Parathyroid adenoma (tissue), 2 donors: ENCODE results near the gene BLOC1S2.

Experiments
- H2AFZ ChIP-seq: fragments of 300-600 bp; sonication (generic); one replicate; pipeline ENCODE4 v1.7.0; 2017; ENCODE audit warnings: antibody characterized with exemption, mild to moderate bottlenecking
- H3K27ac ChIP-seq: fragments of 300-600 bp; sonication (generic); one replicate; pipeline ENCODE4 v1.7.0; 2017
- H3K27me3 ChIP-seq: fragments of 300-600 bp; sonication (generic); one replicate; pipeline ENCODE4 v1.7.0; 2017; ENCODE audit warnings: low read length; ENCODE audit not compliant: control insufficient read depth, insufficient read depth
- H3K36me3 ChIP-seq: fragments of 300-600 bp; sonication (generic); one replicate; pipeline ENCODE4 v1.7.0; 2017; ENCODE audit warnings: low read length; ENCODE audit not compliant: control insufficient read depth, insufficient read depth
- H3K4me1 ChIP-seq: fragments of 300-600 bp; sonication (generic); one replicate; pipeline ENCODE4 v1.7.0; 2017; ENCODE audit warnings: control low read depth
- H3K4me2 ChIP-seq: fragments of 300-600 bp; sonication (generic); one replicate; pipeline ENCODE4 v1.7.0; 2017; ENCODE audit warnings: low read length
- H3K4me3 ChIP-seq: fragments of 300-600 bp; sonication (generic); one replicate; pipeline ENCODE4 v1.7.0; 2017; ENCODE audit warnings: low read depth, low read length
- H3K79me2 ChIP-seq: fragments of 300-600 bp; sonication (generic); one replicate; pipeline ENCODE4 v1.7.0; 2017; ENCODE audit warnings: control low read depth
- H3K9ac ChIP-seq: fragments of 300-600 bp; sonication (generic); one replicate; pipeline ENCODE4 v1.7.0; 2017; ENCODE audit warnings: mild to moderate bottlenecking
- H3K9me3 ChIP-seq: fragments of 300-600 bp; sonication (generic); one replicate; pipeline ENCODE4 v1.7.0; 2017; ENCODE audit warnings: low read length; ENCODE audit not compliant: control insufficient read depth
- CTCF ChIP-seq: fragments of 300-600 bp; sonication (generic); IDR thresholded peaks from one replicate; pipeline ENCODE4 v1.7.0; 2017; ENCODE audit warnings: antibody characterized with exemption, mild to moderate bottlenecking
- donor health status: primary hyperparathyroidism.

The BLOC1S2 gene

GRCh38 chr10:100265821-100266485, 20.5 kb downstream of the BLOC1S2 start:
- no peak overlapping the region for H3K4me3 ChIP-seq
- no peak overlapping the region for H3K27ac ChIP-seq
- H3K27me3 ChIP-seq = no peaks in the 10 kb centered on the region
- H3K9me3 ChIP-seq = no peaks in the 10 kb centered on the region
- H2AFZ ChIP-seq = no peak overlapping the region
- H3K9ac ChIP-seq = no peak overlapping the region
- TF ChIP-seq CTCF = no peak
- H3K4me2 ChIP-seq = no peak overlapping the region
- H3K36me3 ChIP-seq = no peaks in the 10 kb centered on the region
- H3K79me2 ChIP-seq = peaks cover 23% of the 10 kb centered on the region
- H3K4me1 ChIP-seq = no peaks in the 10 kb centered on the region

GRCh38 chr10:100254191-100254590, 32.3 kb downstream of the BLOC1S2 start:
- H3K27me3 ChIP-seq = no peaks in the 10 kb centered on the region
- no peak overlapping the region for H3K27ac ChIP-seq
- no peak for TF ChIP-seq CTCF
- H3K4me1 ChIP-seq = no peaks in the 10 kb centered on the region
- H3K9me3 ChIP-seq = no peaks in the 10 kb centered on the region
- H3K36me3 ChIP-seq = no peaks in the 10 kb centered on the region
- H3K4me2 ChIP-seq = no peak overlapping the region
- no peak overlapping the region for H2AFZ ChIP-seq
- H3K4me3 ChIP-seq = no peak overlapping the region
- H3K79me2 ChIP-seq = peaks cover 2% of the 10 kb centered on the region
- H3K9ac ChIP-seq = no peak overlapping the region

- Histone ChIP-seq H3K27me3 (no peaks in the 10 kb centered on the region), H3K4me2 (no peak overlapping the region), H3K36me3 (no peaks in the 10 kb centered on the region), H3K27ac (no peak overlapping the region), H3K79me2 (peaks cover 2% of the 10 kb centered on the region), H3K9ac (no peak overlapping the region), H3K4me3 (no peak overlapping the region), H2AFZ (no peak overlapping the region), H3K4me1 (no peaks in the 10 kb centered on the region), H3K9me3 (no peaks in the 10 kb centered on the region)
- no peak for TF ChIP-seq CTCF
These were observed 33.4 kb downstream of the BLOC1S2 start for GRCh38 chr10:100253041-100253440.

- Histone ChIP-seq H3K9me3 (no peaks in the 10 kb centered on the region), H3K4me2 (no peak overlapping the region), H2AFZ (no peak overlapping the region), H3K27me3 (no peaks in the 10 kb centered on the region), H3K27ac (no peak overlapping the region), H3K4me3 (no peak overlapping the region), H3K79me2 (no peaks in the 10 kb centered on the region), H3K4me1 (no peaks in the 10 kb centered on the region), H3K36me3 (no peaks in the 10 kb centered on the region), H3K9ac (no peak overlapping the region)
- TF ChIP-seq CTCF = no peak
These were observed 37.7 kb downstream of the BLOC1S2 start for GRCh38 chr10:100248820-100249219.
